Nucleus accumbens (tissue), 56 donors: ENCODE measurements around the gene NOL9.
"Not testable (repeated sequence)": the region's sequence is repeated elsewhere in the genome, so short reads cannot be mapped to it uniquely, and the experiment has no call there.

Experiments used
- DNase-seq, 56 donors: peaks; one replicate each; lab custom pipeline; 2025; lab: John Stamatoyannopoulos, UW

Gene NOL9

GRCh38 chr1:6574818-6575217 is 20.5 kb upstream of the NOL9 start:
- DNase-seq: no peak

- DNase-seq: no peak
Measured at GRCh38 chr1:6574025-6574620, 19.8 kb upstream of the NOL9 start.

DNA sequence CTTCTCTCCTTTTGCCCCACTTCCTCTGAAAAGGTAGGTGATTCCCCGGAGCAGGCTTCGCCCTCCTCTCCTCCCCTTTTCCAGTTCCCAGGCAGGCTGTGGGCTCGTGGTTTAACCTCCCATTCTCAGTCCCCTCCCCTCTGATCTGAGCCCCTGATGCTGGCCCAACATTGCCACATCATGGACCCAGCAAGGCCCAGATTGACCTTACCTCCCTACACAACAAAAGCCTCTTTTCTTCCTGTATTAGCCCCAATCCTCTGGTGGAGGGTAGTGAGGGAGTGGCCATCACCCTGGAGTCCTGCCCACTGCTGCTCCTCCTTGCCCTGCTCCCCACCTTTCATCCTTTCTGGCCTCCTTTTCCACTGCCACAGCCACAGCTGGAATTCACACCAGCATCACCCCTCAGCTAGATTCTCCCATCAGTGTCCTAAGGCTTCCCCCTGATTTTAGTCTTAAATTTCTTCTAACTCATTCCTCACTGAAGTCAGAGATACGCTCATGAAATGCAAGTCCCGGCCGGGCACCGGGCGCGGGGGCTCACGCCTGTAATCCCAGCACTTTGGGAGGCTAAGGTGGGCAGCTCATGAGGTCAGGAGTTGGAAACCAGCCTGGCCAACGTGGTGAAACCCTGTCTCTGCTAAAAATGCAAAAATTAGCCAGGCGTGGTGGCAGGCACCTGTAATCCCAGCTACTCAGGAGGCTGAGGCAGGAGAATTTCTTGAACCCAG is 18.5 kb upstream of the NOL9 start:
- no peak for DNase-seq

- DNase-seq: no peak
Measured at GRCh38 chr1:6570987-6571386, 16.7 kb upstream of the NOL9 start.

GRCh38 chr1:6570100-6570499 is 15.8 kb upstream of the NOL9 start:
- DNase-seq: no peak

GRCh38 chr1:6569033-6569432 is 14.7 kb upstream of the NOL9 start:
- no peak for DNase-seq

DNA sequence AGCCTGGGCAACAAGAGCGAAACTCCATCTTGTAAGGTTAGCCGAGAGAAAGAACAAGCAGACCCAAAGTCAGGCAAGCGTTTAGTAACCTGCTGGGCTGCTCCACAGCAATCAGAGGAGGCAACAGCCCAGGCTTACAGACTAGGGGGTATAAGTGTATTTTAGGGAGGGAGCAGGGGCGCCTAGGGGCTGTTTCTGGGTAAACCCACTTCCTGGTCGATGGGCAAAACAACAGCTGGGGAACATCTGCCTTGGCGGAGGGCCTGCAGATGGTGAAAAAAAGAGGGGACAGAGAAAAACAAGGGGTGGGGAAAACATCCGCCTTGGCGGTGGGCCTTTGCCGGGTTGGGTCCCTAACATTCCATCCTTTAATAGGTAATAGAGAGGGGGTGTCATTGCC is 6.0 kb upstream of the NOL9 start:
- DNase-seq: no peak

- not testable (repeated sequence) for DNase-seq
Measured at GRCh38 chr1:6559161-6559560, 4.8 kb upstream of the NOL9 start.

GRCh38 chr1:6557597-6557996 is 3.3 kb upstream of the NOL9 start:
- no peak for DNase-seq

DNA sequence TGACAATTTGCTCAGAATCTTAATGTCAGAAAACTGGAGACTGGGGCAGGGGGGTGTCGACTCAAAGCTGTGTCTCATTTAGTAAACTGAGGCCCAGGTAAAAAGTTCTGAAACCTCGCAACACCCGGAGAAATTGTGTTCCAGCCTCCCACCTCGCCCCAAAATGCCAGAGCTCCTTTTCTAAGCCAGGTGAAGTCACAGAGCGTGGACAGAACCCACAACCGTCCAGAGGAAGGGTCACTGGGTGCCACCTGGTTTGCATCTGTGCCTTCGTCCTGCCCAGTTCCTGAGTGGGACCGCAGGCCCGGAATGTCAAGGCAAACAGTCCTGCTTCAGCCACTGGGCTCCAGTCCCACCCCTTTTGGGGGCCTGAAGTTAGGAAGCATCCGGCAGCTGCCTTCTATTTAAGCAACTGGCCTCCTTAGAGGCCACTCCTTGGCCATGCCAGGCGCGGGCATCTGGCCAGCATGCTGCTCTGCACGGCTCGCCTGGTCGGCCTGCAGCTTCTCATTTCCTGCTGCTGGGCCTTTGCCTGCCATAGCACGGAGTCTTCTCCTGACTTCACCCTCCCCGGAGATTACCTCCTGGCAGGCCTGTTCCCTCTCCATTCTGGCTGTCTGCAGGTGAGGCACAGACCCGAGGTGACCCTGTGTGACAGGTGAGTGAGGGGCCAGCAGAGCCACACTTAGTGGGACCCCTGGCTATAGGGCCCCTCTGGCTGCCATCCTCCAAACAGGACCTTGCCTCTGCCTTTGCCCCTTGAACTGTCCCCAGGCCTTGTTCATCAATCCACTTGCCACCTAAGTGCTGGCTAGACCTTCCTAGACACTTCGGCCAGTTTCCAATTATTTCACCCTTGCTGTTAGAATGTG is 830 bp upstream of the NOL9 start, which contains the start of gene TAS1R1:
Gene TAS1R1, plus strand, starts transcription at position 401 of the 872 bp plus-strand sequence. Its CDS starts 67 bp downstream, at position 468.
- peak in 31 of 56 donors; percentile 2 to 67 (median 15) for DNase-seq

DNA sequence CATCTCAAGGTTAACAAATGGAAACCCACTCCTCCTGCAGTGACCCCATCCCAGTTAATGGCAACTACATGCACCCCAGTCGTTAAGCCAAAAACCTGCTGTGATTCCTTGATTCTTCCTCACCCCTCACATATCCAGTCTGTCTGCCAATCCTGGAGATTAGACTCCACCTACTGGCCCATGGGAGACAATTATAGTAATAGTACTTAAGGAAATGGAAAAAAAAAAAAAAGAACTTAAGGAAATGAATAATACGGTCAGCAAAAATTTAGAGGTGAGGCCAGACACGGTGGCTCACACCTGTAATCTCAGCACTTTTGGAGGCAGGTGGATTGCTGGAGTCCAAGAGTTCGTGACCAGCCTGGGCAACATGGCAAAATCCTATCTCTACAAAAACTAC is 7.0 kb downstream of the NOL9 start:
- DNase-seq: no peak

GRCh38 chr1:6546326-6546725 is 8.0 kb downstream of the NOL9 start:
- no peak for DNase-seq

DNA sequence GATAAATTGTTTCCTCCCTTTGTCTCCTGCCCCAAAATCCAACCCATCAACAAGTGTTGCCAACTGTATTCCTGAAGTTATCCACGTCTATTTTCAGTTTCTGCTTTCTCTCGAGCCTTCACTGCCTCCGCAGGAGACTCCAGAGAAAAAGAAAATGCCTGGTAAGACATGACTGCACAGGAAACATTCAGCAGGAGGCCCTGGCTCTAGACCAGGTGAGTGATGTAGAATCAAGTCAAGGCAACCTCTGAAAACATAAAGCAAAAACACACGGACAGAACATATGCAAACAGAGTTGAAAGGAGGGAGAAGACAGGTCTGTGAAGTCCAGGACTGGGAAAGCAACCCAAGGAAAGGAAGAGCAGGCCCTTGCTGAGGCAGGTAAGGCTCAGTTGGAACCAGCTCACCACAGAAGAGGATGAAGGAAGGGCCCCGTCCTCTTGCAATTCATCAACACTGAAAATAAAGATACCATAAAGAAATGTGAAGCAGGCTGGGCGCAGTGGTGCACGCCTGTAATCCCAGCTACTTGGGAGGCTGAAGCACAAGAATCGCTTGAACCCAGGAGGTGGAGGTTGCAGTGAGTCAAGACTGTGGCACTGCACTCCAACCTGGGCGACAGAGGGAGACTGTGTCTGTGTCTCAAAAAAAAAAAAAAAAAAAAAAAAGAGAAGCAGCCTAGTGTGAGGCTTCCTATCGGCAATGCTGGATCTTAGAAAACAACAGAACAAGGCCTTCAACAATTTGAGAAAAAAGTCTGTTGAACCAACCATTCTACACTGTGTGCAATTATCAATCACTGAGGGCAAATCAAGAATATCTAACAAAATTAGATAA is 8.8 kb downstream of the NOL9 start:
- DNase-seq: no peak

DNA sequence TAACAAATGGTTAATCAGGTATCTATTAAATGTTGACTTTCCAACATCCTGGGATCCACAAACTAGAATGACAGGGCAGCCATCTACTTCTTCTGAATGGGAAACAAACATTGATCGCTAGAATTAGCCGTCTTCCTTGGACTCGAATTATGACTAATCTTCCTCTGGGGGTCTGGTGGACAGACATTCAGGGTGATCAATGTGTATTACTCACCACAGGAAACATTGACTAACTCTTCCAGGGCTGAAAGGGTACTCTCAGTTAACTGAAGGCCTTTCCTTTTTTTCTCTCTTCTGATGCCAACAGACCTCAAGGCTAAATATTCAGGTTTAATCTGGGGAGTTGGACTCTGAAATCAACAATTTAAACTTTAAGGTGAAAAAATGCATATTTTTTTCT is 9.5 kb downstream of the NOL9 start:
- no peak for DNase-seq

DNA sequence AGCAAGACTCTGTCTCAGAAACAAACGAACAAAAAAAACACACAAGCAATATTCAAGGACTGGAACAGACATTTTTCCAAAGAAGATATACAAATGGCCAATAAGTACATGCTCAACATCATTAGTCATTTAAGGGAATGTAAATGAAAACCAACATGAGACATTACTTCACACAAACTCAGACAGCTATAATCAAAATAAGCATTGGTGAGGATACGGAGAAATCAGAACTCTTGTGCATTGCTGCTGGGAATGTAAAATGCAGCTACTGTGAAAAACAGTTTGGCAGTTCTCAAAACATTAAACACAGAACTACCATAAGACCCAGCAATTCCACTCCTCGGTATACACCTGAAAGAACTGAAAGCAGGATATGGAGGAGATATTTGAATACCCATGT is 15.4 kb downstream of the NOL9 start:
- no peak for DNase-seq

DNA sequence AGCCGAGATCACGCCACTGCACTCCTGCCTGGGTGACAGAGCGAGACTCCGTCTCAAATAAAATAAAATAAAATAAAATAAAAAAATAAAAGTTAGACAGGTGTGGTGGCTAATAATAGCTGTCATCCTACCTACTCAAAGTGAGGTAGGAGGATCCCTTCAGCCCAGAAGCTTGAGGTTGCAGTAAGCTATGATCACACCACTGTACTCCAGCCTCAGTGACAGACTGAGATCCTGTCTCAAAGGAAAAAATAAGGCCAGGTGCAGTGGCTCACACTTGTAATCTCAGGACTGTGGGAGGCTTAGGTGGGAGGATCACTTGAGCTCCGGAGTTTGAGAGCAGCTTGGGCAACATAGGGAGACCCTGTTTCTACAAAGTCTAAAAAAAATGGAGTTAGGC is 18.0 kb downstream of the NOL9 start:
- peak in 2 of 56 donors; percentile 8 to 13 for DNase-seq

DNA sequence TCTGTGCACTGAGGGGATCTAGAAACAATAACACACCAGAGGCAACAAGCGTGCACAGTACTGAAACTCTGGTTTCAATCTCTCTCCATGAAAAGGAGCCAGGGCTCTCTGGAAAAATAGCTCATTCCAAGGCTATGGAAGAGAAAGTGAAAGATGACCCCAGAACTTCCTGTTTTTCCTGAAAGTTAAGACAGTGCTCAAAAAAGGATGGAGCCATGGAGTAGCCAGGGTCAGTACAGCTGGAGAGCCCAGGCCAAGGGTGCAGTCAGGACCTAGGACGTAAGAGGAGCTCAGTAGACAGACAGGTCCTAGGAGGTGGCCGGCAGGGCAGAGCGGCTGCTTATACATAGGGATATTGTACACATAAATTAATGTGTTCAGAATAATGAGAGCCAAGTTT is 19.1 kb downstream of the NOL9 start:
- DNase-seq: no peak

- DNase-seq: no peak
Measured at GRCh38 chr1:6534248-6534822, 20.0 kb downstream of the NOL9 start.

DNA sequence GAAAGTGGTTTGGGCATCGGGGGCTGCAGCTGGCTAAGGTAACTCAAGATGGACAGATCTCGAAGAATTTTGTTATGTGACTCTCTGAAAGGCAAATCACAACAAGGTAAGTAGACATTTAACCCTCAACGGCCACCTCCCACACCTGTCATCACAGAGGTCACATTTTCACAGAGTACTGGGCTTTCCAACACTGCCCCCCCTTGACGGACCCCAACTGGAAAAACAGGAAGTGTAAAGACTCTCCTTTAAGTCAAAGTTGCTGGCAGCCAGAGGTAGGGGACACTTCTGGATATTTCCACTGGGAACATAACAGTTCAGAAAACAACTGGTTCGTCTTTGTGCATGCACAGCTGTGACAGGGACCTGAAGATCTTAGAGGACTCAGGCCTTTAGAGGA is 22.3 kb downstream of the NOL9 start:
- DNase-seq: no peak

DNA sequence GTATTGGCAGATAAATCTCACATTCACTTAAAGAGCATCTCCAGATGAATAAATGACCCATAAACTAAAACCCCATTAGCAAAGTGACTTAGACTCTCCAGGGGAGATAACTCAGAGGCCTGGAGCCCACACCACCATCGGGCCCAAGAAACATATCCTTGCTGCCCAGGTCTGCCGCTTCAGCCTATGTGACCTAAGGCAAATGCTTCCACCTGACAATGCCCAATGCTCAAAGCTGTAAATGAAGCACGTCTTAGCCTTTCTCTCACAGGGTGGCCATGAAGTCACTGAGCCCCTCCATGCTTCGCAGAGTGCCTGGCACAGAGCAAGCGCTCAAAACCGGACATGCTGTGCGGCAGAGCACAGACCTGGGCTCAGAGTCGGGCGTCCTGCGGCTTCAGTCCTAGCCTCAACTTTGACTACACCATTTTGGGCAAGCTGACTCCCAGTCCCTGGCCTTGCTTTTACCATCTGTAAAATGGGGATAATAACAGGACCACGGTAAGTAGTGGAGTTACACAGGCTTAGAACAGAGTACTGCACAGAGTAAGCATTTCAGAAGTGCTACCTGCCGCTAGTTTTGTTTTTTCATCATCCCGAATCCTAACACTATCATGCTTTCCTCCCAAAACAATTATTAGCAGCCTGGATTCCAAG is 23.7 kb downstream of the NOL9 start:
- DNase-seq: no peak
